Endometrial microvascular endothelial cells (primary cell): ENCODE results near the gene JMJD8. TPM values are rescaled to one million over a fixed set of nuclear protein-coding genes. Genes with fewer than 3 reads are reported as not detected.
"Not testable (repeated sequence)": the region's sequence is repeated elsewhere in the genome, so short reads cannot be mapped to it uniquely, and the experiment has no call there.

Experiments used
- in situ Hi-C: cut with HindIII; loops from 2 replicates; pipeline ENCODE4 v1.10.0; 2017; ENCODE audit warnings: low sequenced_read_pairs, low pct_unique_long_range_greater_than_20kb; ENCODE audit errors: inconsistent ontology term
- total RNA-seq: library from RNA; depleted of rRNA; stranded (reverse); fragments of >200 nt; gene quantifications from one replicate; pipeline ENCODE4 v1.2.3, GENCODE V29; 2015; ENCODE audit errors: inconsistent ontology term

Gene JMJD8
- total RNA-seq, 1 donor from 2014 or later: 68.2 TPM

DNA sequence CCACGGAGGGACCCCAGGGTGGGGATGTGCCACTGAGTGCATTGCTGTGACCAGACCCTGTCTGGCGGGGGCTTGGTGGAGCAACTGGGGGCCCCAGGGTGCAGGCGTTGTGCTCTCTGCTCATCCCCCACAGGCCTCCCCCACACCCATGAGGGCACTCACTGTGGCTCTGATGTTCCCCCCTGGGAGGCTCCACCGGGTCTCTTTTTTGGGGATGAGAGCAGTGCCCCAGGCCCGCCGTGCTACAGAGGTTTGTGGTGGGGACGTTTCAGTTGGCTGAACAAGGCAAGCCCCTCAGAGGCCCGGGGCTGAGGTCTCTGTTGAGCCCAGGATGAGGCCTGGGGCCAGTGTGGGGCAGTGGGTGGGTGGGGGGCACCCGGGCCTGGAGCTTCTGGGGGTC, 39.6 kb upstream of the JMJD8 start:
- in situ Hi-C loops: no loop called here

GRCh38 chr16:722835-723633, 38.9 kb upstream of the JMJD8 start:
- in situ Hi-C loops: no loop called here

DNA sequence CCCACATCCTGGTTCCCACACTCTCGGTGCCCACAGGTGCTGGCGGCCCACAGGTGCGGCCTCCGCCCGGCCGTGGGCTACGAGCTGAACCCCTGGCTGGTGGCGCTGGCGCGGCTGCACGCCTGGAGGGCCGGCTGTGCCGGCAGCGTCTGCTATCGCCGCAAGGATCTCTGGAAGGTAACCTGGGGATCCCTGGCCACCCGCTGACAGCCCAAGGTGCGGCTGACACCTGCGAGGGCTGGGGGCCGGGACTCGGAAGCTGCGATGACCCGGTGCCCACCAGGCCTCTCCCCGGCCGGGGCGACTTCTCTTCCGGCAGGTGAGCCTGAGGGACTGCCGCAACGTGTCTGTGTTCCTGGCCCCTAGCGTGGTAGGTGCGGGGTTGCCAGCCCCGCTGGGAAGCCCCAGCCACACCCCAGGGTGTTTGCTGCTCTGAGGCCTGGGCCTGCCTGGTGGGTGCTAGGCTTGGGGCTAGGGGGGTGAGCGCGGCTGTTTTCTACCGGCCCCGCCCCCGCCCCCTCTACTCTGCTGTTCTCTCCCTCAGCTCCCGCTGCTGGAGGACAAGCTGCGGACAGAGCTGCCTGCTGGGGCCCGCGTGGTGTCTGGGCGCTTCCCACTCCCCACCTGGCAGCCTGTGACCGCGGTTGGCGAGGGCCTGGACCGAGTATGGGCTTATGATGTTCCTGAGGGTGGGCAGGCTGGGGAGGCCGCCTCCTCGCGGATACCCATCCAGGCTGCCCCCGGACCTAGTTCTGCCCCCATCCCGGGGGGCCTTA, 37.8 kb upstream of the JMJD8 start:
- in situ Hi-C loops: no loop called here

- in situ Hi-C loops: no loop called here
These were observed 37.0 kb upstream of the JMJD8 start, which contains the start of gene ANTKMT for GRCh38 chr16:720990-721764. TSS of gene ANTKMT (plus strand) at chr16:721146. CDS start at chr16:721275, 129 bp downstream.

- in situ Hi-C loops: no loop called here
These were observed 36.4 kb upstream of the JMJD8 start for GRCh38 chr16:720447-720989.

- in situ Hi-C loops: no loop called here
These were observed 35.8 kb upstream of the JMJD8 start for GRCh38 chr16:719815-720446.

DNA sequence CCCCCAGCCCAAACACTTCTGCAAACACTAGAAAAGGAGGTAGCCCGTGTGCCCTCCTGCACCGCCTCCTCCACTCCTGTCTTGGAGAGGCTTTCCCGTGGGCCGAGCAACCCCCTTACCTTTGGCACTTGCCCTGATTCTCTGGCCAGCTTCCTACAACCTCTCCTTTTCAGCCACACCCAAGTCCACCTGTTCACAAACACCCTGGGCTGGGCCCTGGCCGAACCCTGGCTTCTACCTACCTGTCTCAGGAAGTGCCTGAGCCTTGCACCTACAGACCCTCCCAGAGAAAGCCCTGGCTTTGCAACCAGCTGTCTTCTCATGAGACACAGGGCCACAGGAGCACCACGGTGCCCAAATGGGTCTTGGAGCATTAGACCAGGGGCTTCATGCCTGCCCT, 34.8 kb upstream of the JMJD8 start:
- in situ Hi-C loops: no loop called here

DNA sequence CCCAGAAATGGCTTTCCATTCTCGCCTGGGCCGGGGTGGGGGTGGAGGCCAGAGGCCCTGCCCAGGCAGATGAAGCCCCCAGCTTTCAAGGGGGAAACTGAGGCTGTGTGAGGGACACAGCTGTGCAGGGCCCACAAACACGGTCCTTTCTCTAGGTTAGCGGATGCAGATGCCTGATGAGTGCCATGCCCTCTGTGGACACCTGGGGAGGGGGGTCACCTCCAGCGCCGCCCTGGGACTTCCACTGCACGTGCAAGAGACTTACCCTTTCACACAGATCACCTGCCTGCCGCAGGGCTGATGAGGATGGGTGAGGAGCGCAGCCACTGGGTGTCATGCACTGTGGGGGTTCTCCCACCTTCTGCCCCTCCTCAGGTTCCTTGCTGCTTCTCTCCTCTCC, 34.3 kb upstream of the JMJD8 start:
- in situ Hi-C loops: no loop called here

DNA sequence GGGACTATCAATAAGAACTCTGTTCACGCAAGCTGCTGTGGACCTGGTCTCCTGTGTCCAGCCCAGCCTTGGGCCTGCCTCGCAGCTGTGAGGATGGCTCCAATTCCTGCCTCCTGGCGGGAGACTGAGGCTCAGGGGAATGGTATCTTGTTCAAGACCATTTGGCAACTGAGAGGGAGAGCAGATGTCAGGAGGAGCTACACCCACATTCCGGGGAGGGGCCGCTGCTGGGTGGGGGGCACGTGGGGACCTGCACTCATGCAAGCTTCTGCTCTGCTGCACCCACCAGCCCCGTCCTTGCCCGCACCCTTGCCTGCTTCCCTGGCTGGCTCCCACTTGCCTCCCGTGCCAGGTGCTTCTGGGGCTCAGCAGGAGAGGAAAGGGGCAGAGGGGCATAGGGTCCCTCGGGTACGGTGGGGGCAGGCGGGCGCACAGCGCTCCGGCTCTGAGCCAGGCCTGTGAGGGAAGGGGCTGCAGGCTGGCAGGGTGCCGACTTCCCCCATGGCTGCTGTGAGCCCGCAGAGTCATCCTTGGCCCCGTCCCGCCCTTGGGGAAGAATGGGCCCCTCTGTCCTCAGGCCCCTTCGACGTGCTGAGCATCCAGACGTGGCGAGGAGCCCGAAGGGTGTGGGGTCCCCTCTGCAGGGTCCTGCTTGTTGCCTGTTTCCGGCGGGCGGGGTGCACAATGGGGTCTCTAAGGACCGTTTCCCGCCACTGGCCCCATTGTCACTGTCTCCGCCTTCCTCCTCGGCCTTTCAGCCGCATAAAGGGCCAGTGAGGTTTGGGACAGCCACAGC, 33.5 kb upstream of the JMJD8 start:
- in situ Hi-C loops: no loop called here

GRCh38 chr16:716768-717325, 32.7 kb upstream of the JMJD8 start:
- in situ Hi-C loops: no loop called here

GRCh38 chr16:716200-716568, 32.0 kb upstream of the JMJD8 start:
- in situ Hi-C loops: no loop called here

- in situ Hi-C loops: no loop called here
These were observed 31.5 kb upstream of the JMJD8 start for GRCh38 chr16:715477-716199.

GRCh38 chr16:714558-715476, 30.7 kb upstream of the JMJD8 start, which contains the start of gene METRN:
TSS of gene METRN (plus strand) at chr16:715118. CDS start at chr16:715290, 172 bp downstream.
- in situ Hi-C loops: no loop called here

DNA sequence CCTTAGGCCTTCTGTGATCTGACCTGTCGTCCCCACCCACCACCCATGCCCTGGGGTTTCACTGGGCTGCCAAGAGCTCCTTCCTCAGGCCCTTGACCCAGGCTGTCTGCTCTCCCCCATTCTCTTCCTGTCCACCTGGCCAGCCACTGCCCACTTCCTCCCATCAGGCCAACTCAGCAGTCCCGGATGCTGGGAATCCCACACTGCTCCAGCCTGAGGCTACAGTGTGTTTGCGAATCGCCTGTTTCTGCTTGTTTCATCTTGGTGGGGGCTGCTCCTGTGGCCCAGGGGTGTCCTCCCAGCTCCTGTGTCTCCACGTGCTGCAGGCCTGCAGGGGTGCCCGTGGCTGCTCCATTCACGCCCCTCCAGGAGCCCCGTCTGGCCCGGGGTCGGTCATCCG, 29.9 kb upstream of the JMJD8 start:
- in situ Hi-C loops: no loop called here

DNA sequence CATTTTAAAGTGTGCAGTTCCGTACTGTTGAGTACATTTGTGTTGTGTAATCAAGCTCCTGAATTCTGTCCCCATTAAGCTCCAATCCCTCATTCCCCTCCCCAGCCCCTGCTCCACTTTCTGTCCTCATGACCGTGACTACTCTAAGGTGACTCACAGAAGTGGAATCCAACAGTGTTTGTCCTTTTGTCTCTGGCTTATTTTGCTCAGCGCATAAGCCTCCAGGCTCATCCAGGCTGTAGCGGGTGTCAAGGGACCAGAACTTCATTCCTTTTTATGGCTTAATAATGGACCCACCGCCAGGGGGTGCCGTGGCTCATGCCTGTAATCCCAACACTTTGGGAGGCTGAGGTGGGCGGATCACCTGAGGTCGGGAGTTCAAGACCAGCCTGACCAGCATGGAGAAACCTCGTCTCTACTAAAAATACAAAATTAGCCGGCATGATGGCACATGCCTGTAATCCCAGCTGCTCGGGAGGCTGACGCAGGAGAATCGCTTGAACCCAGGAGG, 28.7 kb upstream of the JMJD8 start:
- in situ Hi-C loops: not testable (repeated sequence)
